Gastrocnemius medialis (tissue), 4 donors: ENCODE results near the gene CCR5.

Experiments used
- CTCF ChIP-seq, 5 experiments: fragments of 450-650 bp in 3 of 5; fragments of 200-600 bp in 2 of 5; sonication (generic) in 2 of 5; IDR thresholded peaks in 4 of 5; conservative IDR thresholded peaks in 1 of 5; 1 replicate in 4 of 5; 2 replicates in 1 of 5; pipeline ENCODE4 v1.5.1; 2016 to 2019; ENCODE audit warnings: antibody characterized with exemption in 5 of 5, mild to moderate bottlenecking in 3 of 5, moderate library complexity in 3 of 5
- POLR2A ChIP-seq, 2 donors: fragments of 450-650 bp; IDR thresholded peaks; one replicate each; pipeline ENCODE4 v1.6.1; 2017; ENCODE audit warnings: antibody characterized with exemption in 2 of 2, mild to moderate bottlenecking in 2 of 2, moderate library complexity in 2 of 2

GRCh38 chr3:46405301-46406019 is 34.7 kb downstream of the CCR5 start:
- TF ChIP-seq CTCF (IDR thresholded peaks at IDR 0.05 in 4 of 5, conservative IDR thresholded peaks at IDR 0.05 in 1 of 5) (no peak), POLR2A (IDR thresholded peaks at IDR 0.05) (no peak)
